DND-41 (cell line): ENCODE data around the gene FBXO10.

ENCODE experiments used
- EZH2 ChIP-seq: IDR thresholded peaks from 3 replicates; pipeline ENCODE4 v1.6.1; 2012; ENCODE audit warnings: borderline replicate concordance, low read depth, mild to moderate bottlenecking, moderate library complexity, low read length, inconsistent platforms; ENCODE audit not compliant: severe bottlenecking
- TF ChIP-seq, protein P1 (sequence below): IDR thresholded peaks from 2 replicates; pipeline ENCODE4 v1.5.1; 2012; ENCODE audit warnings: borderline replicate concordance, low read length, moderate library complexity, mild to moderate bottlenecking; ENCODE audit not compliant: poor library complexity, severe bottlenecking; ENCODE audit errors: extremely low read depth

DNA sequence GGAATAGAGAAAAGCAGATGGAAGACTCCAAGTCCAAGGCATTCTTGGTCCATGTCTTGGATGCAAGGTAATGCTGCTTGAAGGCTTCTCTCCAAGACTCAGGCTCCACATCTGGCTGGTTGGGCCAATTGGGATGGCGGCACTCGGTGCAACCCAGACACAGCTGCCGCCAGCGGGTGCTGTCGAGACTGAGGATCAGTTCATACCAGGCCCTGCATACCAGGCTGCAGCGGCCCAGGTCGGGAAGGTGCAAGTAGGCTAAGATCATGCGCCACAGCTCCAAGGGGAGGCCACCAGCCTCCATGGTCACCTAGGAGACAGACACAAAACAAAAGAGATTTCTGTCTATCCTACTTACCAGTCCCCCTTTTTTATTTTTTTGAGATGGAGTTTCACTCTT, 34.7 kb downstream of the FBXO10 start:
- TF ChIP-seq, protein P1, sequence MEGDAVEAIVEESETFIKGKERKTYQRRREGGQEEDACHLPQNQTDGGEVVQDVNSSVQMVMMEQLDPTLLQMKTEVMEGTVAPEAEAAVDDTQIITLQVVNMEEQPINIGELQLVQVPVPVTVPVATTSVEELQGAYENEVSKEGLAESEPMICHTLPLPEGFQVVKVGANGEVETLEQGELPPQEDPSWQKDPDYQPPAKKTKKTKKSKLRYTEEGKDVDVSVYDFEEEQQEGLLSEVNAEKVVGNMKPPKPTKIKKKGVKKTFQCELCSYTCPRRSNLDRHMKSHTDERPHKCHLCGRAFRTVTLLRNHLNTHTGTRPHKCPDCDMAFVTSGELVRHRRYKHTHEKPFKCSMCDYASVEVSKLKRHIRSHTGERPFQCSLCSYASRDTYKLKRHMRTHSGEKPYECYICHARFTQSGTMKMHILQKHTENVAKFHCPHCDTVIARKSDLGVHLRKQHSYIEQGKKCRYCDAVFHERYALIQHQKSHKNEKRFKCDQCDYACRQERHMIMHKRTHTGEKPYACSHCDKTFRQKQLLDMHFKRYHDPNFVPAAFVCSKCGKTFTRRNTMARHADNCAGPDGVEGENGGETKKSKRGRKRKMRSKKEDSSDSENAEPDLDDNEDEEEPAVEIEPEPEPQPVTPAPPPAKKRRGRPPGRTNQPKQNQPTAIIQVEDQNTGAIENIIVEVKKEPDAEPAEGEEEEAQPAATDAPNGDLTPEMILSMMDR: no peak
- TF ChIP-seq EZH2: no peak
